Stimulated activated CD8-positive, alpha-beta memory T cell treated with anti-CD3 and anti-CD28 coated beads, Interleukin-7, amount 100 ng/mL, for 4 hours (primary cell): ENCODE results near the gene TMEM202.
"Not testable (repeated sequence)": the region's sequence is repeated elsewhere in the genome, so short reads cannot be mapped to it uniquely, and the experiment has no call there.

ENCODE experiments used
- DNase-seq, 2 donors: peaks; one replicate each; pipeline ENCODE4 v3.0.0-alpha.2; 2020; ENCODE audit warnings: low read depth in 2 of 2

TMEM202 gene

DNA sequence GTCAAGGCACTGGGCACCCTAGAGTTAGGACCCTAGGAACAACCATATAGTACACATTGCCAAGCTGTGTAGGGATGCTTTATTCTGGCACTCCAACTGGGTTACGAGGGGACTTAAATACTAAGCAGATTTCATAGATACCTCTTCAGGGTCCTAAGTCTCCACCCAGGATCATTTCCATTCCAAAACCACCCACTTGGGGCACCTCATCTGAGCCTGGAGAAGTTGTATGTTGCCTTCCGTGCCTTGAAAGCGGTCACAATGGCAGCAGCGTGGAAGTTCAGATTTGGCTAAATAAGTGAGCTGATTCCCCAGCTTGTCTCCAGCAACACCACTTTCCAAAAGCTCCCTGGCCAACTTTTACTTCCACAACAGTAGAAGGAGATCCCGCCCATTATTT is 4.6 kb downstream of the TMEM202 start:
- no peak for DNase-seq

DNA sequence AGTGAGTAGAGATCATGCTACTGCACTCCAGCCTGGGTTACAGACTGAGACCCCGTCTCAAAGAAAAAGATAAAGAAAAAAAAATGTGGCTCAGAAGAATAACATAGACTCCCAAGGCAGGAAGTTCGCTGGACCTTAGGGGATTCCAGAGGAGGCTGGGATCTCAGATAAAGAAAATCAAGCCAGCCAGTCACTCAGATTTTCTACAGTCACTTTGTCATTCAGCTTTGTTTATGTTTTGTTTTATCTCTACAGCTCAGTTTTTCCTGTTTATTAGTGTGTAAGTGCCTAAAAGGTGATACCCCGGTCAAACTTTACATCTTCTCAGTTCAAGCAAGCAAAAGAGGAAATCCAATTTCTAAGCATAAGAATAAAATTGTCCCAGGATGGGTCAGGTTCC is 6.3 kb downstream of the TMEM202 start:
- no peak for DNase-seq

DNA sequence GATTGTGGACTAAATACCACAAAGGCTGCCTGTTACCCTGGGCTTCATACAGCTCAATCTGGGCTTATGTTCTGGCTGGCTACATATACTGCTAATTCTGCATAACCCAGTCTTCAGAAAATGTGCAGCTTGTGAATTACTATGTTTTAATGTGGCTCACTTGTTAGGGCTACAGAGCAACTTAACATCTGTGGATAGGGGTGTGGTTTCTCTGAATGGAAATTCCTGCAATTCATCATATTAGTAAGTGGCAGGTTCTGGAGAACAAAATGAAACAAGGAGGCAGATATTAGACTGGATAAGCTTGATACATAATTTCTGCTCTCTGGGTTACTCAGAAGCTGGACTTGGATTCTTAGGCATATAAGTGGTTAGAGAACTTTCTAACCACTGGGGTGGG is 6.7 kb downstream of the TMEM202 start:
- DNase-seq = no peak

DNA sequence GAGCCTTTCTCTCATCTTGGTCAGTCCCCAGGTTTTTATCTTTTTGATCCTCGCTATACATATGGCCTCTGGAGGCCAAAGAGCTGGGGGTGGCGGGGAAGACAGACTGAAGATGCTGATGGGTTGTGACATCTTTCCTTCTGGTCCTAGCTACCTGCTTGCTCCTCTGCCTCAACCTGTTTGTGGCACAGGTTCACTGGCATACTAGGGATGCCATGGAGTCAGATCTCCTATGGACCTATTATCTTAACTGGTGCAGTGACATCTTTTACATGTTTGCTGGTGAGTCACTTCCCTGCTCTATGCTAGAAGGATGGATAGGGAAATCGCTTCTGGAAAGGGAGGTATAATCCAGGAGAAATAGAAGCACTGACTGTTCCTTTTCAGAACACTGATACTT is 8.8 kb downstream of the TMEM202 start:
- DNase-seq = no peak

DNA sequence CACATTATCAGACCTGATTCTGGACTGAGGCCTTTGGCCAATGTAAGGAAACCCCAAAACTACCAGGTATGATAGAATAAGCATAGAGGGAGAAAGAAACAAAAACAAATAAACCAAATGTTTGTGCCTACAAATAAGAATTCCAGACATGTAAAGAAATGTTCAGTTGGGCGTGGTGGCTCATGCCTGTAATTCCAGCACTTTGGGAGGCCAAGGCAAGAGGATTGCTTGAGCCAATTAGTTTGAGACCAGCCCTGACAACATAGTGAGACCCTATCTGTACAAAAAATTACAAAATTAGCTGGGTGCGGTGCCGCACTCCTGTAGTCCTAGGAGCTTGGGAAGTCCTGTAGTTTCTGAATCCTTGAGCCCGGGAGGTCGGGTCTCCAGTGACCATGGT is 13.0 kb downstream of the TMEM202 start:
- DNase-seq = no peak

DNA sequence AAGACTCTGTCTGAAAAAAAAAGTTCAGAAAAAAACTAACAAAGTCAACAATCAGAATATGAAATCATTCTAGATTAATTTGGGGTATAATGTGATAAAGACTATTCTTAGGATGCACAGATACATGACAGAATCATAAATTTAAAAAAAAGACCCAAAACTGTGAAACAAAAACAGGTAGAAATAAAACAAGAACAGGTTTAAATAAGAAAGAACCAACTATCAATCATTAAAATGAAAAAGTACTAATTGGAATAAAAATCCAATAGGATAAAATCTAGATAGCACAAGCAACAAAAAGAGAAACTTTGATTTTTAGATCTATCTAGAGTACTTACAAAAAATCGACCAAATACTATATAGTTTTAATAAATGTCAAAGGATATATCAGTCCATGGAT is 13.4 kb downstream of the TMEM202 start:
- DNase-seq = no peak

DNA sequence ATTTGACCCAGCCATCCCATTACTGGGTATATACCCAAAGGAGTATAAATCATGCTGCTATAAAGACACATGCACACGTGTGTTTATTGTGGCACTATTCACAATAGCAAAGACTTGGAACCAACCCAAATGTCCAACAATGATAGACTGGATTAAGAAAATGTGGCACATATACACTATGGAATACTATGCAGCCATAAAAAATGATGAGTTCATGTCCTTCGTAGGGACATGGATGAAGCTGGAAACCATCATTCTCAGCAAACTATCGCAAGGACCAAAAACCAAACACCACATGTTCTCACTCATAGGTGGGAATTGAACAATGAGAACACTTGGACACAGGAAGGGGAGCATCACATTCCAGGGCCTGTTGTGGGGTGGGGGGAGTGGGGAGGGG is 15.2 kb downstream of the TMEM202 start:
- not testable (repeated sequence) for DNase-seq

DNA sequence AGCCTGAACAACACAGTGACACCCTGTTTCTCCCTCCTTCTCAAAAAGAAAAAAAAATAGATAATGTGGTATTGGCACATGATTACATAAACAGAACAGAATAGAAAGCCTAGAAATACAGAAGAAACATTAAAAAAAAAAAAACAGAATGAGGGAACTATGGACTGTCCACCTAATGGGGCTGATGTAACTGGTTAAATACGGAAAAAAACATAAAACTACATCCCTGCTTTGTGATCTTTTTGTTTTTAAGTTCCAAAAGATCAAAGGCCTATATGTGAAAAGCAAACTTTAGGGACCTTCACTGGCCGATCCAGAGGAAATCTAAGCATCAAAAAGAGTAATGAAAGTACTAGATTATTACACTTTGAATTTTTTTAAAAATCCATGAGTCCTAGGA is 17.2 kb downstream of the TMEM202 start:
- DNase-seq = no peak

DNA sequence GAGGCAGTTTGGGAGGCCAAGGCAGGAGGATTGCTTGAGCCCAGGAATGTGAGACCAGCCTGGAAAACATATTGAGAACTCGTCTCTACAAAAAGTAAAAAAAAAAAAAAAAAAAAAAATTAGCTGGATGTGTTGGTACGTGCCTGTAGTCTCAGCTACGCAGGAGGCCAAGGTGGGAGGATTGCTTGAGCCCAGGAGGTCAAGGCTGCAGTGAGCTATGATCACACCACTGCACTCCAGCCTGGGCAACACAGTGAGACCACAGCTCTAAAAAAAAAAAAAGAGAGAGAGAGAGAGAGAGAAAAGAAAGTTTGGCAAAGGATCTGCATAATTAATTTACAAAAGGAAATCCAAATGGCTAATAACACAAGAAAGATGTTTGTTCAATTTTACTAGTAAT is 21.7 kb downstream of the TMEM202 start:
- DNase-seq = not testable (repeated sequence)

DNA sequence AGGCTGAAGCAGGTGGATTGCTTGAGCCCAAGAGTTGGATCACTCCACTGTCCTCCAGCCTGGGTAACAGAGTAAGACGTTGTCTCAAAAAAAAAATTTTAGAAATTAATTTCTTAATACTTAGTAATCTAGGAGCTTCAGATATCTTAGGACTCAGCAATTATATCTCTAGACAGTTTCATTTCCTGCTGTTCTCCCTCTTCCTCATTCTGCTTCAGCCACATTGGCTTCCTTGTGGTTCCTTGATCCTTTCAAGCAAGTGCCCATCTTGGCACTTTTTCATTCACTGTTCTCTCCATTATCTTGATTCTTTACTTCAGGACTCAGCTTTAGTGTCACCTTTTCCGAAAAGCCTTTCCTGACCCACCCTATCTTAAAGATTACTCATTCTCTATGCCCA is 22.5 kb downstream of the TMEM202 start:
- no peak for DNase-seq

DNA sequence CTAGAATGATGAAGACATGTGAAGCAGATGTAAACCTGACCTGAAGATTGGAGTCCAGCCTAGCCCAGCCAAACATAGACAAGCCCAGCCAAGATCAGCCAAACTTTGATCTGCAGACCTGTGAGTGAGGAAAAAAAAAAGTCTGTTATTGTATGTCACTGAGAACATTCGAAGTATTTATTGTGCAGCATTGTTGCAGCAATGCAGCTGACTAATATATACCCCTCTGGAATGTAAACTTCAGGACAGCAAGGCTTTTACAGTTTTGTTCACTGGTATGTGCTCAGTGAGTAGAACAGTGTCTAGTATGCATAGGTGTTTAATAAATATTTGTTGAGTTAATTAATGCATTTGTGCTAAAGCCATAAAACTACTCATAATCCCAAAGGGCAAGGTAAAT is 23.4 kb downstream of the TMEM202 start:
- no peak for DNase-seq

DNA sequence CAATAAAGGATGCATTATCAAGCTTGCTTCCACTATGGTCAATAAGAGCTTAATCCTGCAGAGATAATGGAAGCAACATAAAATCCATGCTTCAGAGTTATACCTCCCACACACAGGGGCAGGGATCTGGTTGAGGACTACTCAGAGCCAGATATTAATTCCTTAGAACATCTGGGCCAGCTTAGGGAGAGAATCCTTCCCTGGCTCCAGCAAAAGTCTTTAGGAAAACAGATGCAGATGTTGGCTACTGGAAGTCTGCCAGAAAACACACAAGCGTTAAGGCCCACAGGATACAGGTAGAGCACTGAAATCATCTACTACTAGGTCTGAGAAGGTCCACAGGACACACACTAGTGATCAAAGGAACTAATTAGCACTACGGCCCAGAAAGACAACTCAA is 25.2 kb downstream of the TMEM202 start:
- no peak for DNase-seq

DNA sequence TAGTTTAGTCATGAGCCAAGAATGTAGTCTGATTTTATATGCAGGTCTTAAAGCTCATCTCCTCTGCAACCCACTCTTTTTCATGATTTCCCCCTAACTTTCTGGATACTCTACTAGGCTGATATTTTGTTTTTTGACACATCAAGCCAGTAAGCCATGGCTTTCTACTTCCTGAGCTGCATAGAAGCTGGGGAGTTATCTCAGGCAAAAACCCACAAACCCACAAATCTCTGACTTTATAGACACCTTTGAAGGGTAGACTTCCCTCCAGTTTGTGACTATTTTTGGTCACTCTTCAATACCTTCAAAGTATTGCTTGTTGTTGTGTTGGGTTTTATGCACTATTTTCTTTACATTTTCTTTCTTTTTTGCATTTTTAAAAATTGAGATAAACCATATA is 28.6 kb downstream of the TMEM202 start:
- no peak for DNase-seq

DNA sequence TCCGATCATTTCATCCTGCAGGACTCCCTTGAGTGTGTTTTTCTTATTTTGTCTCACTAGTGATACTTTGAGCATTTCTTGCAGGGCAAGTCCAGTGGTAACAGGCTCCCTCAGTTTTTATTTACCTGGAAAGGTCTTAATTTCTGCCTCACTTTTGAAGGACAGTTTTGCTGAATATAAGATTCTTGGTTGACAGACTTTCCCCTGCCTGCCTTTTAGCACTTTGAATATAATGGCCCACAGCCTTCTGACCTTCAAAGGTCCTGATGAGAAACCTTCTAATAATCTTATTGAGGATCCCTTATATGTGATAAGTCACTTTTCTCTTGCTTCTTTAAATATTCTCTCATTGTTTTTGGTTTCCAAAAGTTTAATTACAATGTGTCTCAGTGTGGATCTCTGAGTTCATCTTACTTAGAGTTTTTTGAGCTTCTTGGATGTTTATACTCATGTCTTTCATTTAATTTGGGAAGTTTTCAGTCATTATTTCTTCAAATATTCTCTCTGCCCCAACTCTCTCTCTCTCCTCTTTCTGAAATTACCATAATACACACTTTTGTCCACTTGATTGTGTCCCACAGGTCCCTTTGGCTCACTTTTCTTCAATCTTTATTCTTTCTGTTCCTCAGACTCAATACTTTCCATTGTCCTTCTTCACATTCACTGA is 39.7 kb downstream of the TMEM202 start:
- DNase-seq = no peak

DNA sequence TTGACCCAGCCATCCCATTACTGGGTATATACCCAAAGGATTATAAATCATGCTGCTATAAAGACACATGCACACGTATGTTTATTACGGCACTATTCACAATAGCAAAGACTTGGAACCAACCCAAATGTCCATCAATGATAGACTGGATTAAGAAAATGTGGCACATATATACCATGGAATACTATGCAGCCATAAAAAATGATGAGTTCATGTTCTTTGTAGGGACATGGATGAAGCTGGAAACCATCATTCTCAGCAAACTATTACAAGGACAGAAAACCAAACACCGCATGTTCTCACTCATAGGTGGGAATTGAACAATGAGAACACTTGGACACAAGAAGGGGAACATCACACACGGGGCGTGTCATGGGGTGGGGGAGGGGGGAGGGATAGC is 44.7 kb downstream of the TMEM202 start:
- DNase-seq = not testable (repeated sequence)

DNA sequence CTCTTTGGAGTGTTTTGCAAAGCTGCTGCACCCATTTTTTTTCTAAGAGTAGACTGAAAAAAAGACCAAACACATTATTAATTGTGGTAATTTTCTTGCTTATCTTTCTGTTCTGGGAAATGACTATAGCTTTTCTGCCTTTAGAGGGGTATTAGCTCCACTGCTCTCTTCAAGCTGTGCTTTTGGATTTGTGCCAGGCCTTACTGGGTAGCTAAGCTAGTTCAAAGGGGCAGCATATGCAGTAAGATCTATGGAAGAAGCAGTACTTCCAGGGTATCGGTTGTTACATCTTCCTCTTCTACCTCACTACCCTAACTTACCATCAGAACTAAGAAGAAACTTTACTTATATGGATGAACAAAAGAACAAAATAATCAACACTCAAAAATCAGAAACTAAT is 47.3 kb downstream of the TMEM202 start:
- DNase-seq = no peak

DNA sequence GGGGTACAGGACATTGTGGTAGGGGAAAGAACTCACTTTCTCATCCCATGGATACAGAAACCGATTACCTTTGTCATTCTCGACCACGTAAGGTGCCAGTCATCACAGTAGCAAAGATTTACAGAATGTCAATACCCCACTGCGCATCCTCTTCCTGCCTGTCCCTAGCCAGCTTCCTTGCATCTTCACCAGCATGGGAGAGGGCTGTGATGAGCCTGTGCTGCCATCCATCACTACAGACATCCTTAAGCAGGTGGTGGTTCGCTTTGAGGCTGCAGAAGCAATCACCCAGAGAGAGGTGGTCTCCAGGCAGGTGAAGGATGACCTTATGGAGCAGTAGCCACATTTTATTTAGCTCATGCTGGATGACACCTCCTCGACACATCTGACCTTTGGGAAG is 52.7 kb downstream of the TMEM202 start:
- no peak for DNase-seq

DNA sequence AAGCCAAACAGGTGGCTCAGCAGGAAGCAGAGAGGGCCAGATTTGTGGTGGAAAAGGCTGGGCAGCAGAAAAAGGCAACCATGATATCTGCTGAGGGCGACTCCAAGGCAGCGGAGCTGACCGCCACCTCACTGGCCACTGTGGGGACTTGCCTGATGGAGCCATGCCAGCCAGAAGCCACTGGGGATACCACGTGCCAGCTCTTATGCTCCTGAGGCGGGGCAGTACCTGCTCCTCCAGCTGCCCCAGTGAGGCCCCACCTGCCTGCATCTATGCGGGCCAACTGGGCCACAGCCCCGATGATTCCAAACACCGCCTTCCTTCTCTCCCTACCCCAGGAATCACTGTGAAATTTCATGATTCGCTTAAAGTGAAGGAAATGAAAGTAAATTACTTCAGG is 53.1 kb downstream of the TMEM202 start:
- DNase-seq = no peak

DNA sequence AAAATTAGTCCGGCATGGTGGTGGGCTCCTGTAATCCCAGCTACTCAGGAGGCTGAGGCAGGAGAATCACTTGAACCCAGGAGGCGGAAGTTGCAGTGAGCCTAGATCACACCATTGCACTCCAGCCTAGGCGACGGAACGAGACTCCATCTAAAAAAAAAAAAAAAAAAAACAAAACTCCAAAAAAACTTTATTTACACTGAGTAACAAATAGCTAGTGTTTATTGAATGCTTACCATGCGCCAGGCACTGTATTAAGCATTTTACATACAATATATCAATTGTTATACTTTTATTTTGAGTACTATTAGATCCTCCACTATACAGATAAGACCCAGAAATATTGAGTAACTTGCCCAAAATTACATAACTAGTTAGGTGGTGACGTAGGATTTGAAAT is 58.6 kb downstream of the TMEM202 start:
- no peak for DNase-seq
